Raji (cell line): ENCODE measurements around the gene INPP5J.

Experiments used
- POLR2A ChIP-seq: IDR thresholded peaks from 2 replicates; pipeline ENCODE4 v1.6.1; 2011; ENCODE audit warnings: low read depth, low read length, control low read depth; ENCODE audit not compliant: insufficient read depth

The INPP5J gene

DNA sequence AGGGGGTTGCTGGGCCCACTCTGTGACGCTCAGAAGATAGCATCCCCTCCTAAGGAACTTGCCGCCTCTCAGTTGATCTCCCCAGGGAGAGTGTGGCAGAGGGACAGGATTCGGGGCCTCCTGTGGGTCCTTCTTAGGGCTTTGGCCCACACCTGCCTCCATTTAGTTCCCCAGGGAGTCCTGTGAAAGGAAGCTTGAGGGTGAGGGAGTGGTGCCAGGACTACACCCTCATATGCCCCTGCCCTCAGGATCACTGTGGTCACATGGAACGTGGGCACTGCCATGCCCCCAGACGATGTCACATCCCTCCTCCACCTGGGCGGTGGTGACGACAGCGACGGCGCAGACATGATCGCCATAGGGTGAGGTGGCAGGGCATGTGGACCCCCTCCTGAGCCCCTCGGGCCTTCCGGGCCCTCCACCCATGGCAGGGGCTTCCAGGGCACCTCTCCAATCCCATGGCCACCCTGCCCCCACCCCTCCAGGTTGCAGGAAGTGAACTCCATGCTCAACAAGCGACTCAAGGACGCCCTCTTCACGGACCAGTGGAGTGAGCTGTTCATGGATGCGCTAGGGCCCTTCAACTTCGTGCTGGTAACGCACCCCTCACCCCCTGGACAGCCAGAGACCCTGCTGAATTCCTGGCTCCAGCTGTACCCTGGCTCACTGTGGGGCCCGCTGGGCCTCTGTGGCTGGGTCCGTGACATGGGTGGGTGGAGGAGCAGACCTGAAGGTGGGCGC lies 3.5 kb downstream of the INPP5J start:
- no peak for TF ChIP-seq POLR2A

- no peak for TF ChIP-seq POLR2A
Measured at GRCh38 chr22:31126869-31127175, 4.1 kb downstream of the INPP5J start.

- TF ChIP-seq POLR2A = no peak
Measured at GRCh38 chr22:31127181-31127772, 4.5 kb downstream of the INPP5J start.

DNA sequence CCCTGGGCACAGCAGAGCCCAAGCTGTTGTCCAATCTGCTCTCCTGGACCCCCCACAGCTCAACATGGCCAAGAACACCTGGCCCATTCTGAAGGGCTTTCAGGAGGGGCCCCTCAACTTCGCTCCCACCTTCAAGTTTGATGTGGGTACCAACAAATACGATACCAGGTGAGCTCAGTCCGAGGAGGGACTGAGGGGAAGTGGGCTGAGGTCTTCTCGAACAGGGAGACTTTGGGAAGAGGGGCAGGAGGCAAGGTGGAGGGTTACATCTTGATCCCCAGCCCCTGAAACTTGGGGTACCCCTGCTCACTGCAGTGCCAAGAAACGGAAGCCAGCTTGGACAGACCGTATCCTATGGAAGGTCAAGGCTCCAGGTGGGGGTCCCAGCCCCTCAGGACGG lies 5.4 kb downstream of the INPP5J start:
- no peak for TF ChIP-seq POLR2A

GRCh38 chr22:31130873-31131272 lies 8.1 kb downstream of the INPP5J start:
- no peak for TF ChIP-seq POLR2A

DNA sequence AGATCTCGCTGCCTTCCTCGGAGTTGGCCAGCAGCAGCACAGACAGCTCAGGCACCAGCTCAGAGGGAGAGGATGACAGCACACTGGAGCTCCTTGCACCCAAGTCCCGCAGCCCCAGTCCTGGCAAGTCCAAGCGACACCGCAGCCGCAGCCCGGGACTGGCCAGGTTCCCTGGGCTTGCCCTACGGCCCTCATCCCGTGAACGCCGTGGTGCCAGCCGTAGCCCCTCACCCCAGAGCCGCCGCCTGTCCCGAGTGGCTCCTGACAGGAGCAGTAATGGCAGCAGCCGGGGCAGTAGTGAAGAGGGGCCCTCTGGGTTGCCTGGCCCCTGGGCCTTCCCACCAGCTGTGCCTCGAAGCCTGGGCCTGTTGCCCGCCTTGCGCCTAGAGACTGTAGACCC lies 11.1 kb downstream of the INPP5J start:
- TF ChIP-seq POLR2A = no peak

DNA sequence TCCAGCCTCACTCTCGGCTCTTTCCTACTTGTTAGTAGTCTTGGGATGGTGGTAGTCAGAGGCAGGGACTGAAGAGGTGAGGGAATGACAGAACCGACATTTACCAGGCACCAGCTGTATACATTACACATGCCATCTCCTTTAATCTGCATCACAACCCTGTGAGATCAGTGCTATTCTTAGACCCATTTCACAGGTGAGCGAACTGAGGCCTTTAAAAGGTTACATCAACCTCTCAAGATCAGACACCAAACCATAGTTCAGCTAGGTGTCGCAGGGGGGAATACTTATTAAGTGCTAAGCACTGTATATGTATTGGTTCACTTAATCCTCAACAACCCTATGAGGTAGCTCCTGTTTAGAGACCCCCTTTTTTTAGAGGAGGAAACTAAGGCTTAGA lies 11.9 kb downstream of the INPP5J start:
- TF ChIP-seq POLR2A = no peak

DNA sequence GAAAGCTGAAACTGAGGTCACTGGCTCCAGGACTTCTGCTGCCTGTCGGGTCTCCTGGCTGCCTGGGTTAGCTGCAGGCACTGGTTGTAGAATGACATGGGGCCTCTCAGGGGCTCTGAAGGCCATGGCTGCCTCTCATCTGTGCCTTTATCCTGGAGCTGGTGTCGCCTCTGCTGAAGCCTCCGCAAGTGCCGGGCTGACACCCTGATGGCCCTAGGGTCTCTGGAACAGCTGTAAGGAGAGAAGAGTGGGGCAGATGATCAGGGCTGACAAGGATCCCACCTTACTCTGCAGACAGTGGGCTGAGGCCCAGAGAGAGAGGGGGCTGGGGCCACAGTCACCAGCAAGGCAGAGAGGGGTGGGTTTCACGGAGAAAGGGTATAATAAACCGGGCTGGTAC lies 12.9 kb downstream of the INPP5J start:
- TF ChIP-seq POLR2A = no peak

- no peak for TF ChIP-seq POLR2A
Measured at GRCh38 chr22:31136155-31136554, 13.4 kb downstream of the INPP5J start.

GRCh38 chr22:31136711-31137110 lies 13.9 kb downstream of the INPP5J start:
- no peak for TF ChIP-seq POLR2A

DNA sequence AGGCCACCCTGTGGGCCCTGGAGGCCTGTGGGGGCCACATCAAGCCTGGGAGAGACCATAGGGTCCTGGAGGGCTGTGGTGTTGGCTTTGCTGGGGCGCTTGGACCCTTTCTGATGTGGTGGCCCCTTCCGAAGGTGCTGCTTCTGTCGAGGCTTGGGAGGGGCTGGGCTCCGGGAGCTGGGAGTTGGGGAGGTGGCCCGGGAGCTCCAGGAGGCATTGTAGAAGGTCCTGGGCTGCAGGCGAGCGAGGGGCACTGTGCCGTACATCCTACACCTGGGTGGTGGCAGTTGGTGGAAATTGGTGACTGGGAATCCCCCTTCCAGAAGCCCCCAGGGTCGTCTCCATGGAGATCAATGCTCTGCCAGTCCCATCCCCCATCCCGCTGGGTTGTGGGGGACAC lies 15.0 kb downstream of the INPP5J start:
- no peak for TF ChIP-seq POLR2A

GRCh38 chr22:31138126-31138525 lies 15.4 kb downstream of the INPP5J start:
- no peak for TF ChIP-seq POLR2A

DNA sequence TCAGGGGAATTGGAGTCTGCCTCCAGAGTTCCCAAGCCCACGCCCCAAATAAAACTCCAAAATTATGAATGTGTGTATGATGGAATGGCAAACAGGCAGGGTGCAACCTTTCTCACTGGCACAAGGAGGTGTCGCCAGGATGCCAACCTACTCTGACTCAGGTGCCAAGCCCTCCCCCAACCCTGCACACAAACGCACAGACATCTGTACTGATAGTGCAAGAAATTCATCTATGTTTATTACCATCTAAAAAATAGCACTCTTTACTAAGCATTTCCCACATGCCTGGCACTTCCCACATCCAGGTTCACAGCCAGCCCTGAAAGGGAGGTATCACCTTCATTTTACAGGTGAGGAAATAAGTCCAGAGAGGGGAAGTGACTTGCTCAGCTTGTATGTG lies 16.3 kb downstream of the INPP5J start:
- TF ChIP-seq POLR2A = no peak

DNA sequence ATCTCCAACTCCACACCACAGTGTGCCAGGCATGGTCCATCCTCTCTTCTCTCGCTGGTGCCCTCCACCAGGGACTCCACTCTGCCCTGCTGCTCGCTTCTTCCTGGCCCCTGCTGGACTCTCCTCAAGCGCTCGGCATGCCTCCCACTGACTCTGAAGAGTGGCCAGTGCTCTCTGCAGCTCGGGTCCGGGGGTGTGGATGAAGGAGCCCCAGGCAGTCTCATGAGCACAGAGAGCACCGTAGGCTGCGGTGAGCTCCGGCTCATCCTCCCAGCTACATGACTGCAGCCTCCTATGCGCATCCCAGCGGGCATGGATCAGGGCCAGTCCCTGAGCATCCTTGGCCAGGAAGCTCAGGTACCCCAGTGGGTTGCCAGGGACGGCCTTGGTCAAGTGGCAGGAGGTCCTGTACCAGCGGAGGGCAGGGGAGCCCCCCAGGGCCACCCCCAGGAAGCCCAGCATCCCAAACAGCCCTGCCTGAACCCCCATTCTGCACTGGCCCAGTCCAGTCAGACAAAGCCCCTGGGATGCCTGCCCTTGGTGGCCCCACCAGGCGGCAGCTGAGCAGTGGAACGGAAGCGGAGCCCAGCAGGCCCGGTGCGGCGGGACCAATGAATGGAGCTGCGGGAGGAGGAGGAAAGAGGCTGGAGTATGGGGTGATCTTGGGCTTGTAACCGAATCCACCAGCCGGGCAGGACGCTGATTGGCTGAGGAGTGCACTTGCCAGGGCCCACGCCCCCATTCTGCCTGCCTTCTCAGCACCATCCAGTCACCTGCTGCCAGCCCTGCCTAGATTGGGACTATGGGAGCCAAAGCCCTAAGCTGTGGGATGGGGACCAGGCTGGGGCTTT lies 17.3 kb downstream of the INPP5J start, which contains the start of gene PLA2G3:
TSS of gene PLA2G3 (minus strand) at position 643 of the 851 bp plus-strand sequence. CDS start at position 489, 154 bp downstream.
- TF ChIP-seq POLR2A = no peak

GRCh38 chr22:31140746-31141145 lies 18.0 kb downstream of the INPP5J start:
- no peak for TF ChIP-seq POLR2A

DNA sequence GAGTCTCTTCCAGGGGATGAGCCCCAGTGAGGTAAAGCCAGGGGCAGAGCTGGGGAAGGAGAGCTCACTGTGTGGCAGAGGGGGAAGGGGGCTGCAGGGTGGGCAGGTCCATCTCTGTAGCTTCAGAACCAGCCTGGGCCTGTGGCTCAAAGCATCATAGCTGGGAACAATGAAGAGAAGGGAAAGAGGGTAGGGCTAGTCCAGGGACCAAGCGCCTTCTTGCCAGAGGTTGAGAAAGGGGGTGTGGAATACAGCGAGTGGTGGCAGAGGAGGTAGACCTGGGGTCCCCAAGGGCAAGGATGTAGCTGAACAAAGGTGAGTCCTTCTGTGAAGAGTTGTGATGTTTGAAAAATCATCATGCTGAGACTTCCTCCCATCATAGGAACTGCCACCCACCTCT lies 18.8 kb downstream of the INPP5J start:
- TF ChIP-seq POLR2A = no peak
